K562 treated with DMSO at 1 percent for 12 hours (cell line): ENCODE measurements around the gene TFF2. TPM values are rescaled to one million over a fixed set of nuclear protein-coding genes. Genes with fewer than 3 reads are reported as not detected.

Source experiments
- total RNA-seq: library from RNA; unstranded; fragments of 300-600 nt; gene quantifications from 2 replicates; pipeline ENCODE4 v1.2.3, GENCODE V29; 2022; ENCODE audit not compliant: insufficient read depth

The TFF2 gene
- total RNA-seq, result not detected in 2 replicates

GRCh38 chr21:42350927-42351426, at the start of gene TFF2:
TSS of gene TFF2 (minus strand) at chr21:42350994. CDS start at chr21:42350957, 37 bp downstream.

GRCh38 chr21:42395905-42396651, 45.3 kb upstream of the TFF2 start, which contains the start of gene TMPRSS3:
TSS of gene TMPRSS3 (minus strand) at chr21:42396052. CDS start at chr21:42395417, 635 bp downstream.

GRCh38 chr21:42366292-42367010, 15.7 kb upstream of the TFF2 start, which contains the start of gene TFF1:
TSS of gene TFF1 (minus strand) at chr21:42366535. CDS start at chr21:42366495, 40 bp downstream.

GRCh38 chr21:42315296-42315891, 35.4 kb downstream of the TFF2 start, which contains the start of gene TFF3:
TSS of gene TFF3 (minus strand) at chr21:42315409. CDS start at chr21:42315374, 35 bp downstream.

Other genes starting within 250 kb of the TFF2 start
- gene ABCG1, start 131.9 kb downstream of the TFF2 start, total RNA-seq, result 0.27 TPM in 1 of 2 replicates, not detected in the other
- gene TFF3, start 35.6 kb downstream of the TFF2 start, total RNA-seq, result not detected in 2 replicates
- gene TFF1, start 15.5 kb upstream of the TFF2 start, total RNA-seq, result not detected in 2 replicates
- gene TMPRSS3, start 45.1 kb upstream of the TFF2 start, total RNA-seq, result not detected in 2 replicates
- gene UBASH3A, start 52.9 kb upstream of the TFF2 start, total RNA-seq, result not detected in 2 replicates
- not detected in 2 replicates for gene RSPH1, start 145.2 kb upstream of the TFF2 start, total RNA-seq
- 1.2 TPM in 2 replicates for gene SLC37A1, start 162.9 kb upstream of the TFF2 start, total RNA-seq